GM21360 (cell line): Measurements from ENCODE around the gene KCNMB1.
"Not testable (repeated sequence)": the region's sequence is repeated elsewhere in the genome, so short reads cannot be mapped to it uniquely, and the experiment has no call there.

Experiments
- ATAC-seq: cut with Tn5 transposase; IDR thresholded peaks from one replicate; pipeline ENCODE4 v1.9.1; 2021; ENCODE audit warnings: mild to moderate bottlenecking, moderate library complexity; ENCODE audit not compliant: unreplicated experiment

The KCNMB1 gene

DNA sequence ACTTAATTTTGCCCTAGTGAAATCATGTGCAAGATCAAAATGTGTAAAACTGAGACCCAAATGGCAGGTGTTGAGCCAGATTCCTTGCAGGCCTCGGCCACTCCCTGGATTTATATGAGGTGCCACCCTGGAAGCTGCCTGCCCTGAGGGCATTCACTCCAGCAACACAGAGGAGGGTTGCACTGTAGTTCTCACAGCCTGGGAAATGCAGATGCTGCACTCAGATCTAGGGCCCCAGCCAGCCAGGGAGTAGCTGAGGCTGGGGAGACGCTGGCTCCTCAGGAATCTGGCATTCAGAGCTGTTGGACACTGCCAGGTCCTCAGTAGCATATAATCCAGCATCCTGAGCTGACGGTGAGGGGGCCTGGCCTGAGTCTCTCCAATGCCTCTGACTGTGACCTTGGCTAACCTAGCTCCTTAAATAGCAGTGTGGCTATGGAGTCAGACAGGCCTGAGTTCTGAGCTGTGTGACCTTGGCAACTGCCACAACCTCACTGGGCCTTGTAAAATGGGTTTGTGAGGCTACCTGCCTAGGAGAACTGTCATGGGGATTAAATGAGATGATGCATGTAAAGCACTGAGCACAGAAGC is 8.7 kb downstream of the KCNMB1 start:
- no peak for ATAC-seq

DNA sequence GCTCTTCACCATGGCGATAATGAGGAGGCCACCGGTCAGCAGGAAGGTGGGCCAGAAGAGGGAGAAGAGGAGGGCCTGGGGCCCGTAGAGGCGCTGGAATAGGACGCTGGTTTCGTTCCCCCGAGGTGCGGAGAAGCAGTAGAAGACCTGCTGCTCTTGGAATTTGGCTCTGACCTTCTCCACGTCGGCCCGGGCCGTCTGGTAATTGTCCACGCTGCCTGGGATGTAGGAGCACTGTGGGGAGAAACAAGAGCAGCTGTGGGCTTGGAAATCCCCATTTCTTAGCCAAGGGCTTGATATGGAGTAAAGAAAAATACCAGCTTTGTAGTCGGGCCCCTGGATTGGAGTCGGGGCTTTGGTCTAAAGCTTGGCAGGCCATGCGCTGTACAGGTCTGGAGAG is 10.4 kb downstream of the KCNMB1 start:
- no peak for ATAC-seq

DNA sequence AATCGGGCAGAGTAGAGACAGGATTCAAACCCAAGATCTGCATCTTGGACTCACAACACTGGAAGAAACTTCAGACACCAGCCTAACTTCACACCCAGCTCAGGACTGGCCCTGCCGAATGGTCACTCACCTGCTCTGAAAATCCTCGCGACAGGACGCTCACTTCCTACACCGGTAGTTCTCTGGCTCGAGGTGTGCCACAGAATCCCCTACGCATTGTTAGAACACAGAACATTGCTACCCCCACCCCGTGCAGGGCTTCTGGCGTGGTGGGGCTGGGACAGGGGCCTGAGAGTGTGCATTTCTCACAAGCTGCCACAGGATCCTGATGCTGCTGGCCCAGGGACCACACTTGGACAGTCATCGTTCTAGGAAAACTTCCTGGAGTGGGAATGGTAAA is 12.1 kb downstream of the KCNMB1 start:
- no peak for ATAC-seq

DNA sequence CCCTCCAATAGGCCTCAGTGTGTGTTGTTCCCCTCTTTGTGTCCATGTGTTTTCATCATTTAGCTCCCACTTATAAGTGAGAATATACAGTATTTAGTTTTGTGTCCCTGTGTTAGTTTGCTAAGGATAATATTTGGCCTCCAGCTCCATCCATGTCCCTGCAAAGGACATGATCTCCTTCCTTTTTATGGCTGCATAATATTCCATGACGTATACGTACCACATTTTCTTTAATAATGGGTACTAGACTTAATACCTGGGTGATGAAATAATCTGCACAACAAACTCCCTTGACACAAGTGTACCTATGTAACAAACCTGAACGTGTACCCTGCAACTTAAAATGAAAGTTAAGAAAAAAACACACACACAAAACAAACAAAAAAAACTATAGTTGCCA is 12.6 kb downstream of the KCNMB1 start:
- ATAC-seq, result not testable (repeated sequence)

DNA sequence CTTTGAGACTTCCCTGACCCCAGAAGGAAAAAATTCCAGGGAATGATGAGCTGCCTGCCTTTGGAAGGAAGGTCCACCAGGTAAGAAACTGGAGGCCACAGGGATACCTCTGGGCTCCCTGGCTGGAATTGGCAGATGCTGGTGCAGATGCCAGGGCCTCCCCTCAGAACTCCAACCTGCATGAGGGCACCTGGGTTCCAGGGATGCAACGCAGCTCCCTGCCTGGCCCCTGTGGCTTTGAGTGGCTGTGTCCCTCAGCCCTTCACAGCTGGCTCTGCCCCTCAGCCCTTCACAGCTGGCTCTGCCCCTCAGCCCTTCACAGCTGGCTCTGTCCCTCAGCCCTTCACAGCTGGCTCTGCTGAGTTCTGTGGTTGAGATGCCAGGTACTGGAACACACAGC is 13.9 kb downstream of the KCNMB1 start:
- ATAC-seq, result no peak

DNA sequence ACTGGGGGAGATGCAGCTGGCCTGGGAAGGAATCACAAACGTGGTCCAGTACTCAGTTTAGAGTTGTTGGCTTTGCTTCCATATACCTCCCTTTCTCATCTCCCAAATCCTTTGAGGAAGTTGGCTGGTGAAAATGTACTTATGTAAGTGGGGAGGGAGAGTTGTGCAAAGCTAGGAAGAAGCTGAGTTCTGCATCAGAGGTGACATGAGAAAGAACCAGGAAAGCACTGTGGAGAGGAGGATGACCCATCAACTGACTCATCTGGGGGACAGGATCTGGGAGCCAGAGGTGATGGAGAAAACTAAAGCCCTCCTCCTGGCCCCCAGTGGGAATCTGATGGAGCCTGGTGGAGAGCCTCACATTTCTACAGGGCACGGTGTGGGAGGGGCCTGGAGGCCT is 16.2 kb downstream of the KCNMB1 start:
- ATAC-seq, result no peak

DNA sequence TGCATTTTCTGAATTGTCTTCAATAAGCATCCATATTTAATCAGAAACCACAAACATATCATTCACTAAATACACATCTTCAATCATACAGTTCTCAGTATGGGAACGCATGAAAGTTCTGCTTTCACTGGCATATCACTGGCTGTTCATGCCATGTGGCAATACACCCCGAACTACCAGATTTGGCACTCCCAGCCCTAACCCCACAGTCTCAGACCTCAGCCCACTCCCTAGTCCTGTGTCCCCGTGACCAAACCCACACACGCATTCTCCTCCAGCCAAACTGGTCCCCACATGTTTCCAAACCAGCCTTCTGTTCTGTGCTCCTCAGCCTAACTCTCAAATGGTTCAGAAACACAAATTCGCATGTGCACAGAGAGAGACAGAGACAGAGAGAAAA is 20.6 kb downstream of the KCNMB1 start:
- ATAC-seq, result no peak

DNA sequence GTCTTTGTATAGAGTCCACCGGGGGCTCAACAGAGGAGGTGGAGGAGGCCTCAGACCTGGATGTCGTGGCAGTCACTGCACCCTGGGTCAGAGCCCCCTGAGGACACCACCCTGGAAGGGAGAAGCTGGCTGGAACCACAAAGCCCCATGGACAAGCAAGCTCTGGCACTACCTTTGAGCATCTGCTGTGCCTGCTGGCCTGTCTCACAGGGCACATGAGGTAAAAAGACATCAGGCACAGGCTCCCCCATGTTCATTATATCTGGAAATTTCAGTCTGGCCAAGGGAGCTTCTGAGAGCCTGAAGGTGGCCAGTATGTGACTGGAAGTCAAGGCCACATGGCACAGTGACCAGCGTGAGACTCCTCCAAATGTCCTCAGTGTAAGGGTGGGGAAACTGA is 22.9 kb downstream of the KCNMB1 start:
- no peak for ATAC-seq

DNA sequence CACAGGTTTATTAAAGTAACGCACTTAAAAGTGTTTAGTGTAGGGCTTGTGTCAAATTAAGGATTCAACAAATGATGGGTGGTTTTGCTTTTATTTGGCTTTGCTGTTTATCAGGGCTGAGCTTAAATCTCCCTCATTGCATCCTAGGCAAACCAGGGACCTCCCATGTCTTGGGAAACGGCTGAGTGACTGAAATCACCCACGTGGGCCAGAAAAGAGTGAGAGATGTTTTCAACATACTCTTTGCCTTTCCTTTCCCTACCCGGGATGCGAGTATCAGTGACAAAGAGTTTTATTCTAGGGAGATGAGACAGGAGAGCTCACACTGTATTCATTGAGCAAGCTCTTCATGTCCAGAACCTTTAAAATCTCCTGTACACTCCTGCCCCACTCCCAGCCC is 23.3 kb downstream of the KCNMB1 start:
- no peak for ATAC-seq

DNA sequence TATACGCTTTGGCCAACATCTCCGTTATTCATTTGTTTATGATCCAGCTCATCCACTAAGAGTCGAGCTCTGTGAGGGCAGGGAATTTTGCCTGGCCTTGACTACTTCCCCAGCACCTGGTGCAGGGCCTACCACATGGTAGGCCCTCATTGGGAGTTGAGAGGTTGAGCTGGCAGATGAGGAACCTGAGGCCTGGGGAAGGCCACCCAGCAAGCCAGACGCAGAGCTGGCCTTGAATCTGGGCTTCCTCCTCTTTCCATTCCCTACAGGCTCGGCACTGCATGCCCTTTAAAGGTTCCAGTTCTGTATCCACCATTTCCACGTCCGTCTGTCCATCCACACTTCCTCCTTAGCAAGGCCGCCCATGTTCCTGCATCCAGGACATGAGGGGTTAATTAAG is 24.2 kb downstream of the KCNMB1 start:
- no peak for ATAC-seq

DNA sequence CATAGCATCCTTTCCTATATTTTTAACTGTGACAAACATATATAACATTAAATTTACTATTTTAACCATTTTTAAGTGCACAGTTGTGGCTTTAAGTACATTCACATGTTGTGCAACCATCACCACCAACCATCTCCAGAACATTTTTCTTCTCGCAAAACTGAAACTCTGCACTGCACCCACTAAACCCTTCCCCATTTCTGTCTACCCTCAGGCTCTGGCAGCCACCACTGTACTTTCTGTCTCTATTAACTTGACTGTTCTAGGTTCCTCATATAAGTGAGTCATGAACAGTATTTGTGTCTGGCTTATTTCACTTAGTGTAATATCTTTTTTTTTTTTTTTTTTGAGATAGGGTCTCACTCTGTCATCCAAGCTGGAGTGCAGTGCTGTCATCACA is 25.5 kb downstream of the KCNMB1 start:
- ATAC-seq, result no peak

DNA sequence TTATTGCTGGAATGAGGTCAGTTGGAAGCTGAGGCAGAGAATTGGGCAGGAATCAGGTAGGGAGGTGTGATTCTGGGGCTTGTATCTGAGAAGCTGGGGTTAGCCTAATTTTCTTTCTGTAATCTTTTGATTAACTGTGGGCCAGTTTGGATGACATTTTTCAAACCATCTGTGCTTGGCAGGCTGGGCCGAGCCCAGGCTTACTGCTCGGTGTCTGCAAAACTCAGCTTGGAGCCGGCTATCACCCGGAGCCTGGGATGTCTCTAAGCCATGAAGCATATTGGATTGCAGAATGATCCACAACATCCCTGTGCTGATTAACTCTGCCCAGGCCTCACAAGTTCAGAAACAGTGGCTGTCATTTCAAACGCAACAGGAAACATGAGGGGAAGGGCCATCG is 26.5 kb downstream of the KCNMB1 start:
- no peak for ATAC-seq

DNA sequence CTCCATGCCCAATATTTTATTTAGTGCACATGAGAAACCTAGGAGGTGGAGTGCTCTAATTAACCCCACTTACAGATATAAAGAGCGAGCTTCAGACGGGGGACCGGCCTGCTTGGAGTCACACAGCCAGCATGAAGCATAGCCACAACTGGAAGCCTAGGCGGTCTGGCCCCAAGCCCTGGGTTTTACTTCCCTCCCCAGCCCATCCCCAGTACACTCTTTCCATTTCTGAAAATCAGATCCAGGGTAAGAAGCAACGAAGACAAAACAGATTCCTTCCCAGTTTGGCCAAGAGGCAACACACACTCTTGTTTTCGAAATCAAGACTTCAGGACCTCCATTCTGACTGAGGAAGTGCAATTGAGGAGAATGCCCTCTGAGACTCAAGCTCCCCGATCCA is 27.1 kb downstream of the KCNMB1 start:
- ATAC-seq, result no peak

DNA sequence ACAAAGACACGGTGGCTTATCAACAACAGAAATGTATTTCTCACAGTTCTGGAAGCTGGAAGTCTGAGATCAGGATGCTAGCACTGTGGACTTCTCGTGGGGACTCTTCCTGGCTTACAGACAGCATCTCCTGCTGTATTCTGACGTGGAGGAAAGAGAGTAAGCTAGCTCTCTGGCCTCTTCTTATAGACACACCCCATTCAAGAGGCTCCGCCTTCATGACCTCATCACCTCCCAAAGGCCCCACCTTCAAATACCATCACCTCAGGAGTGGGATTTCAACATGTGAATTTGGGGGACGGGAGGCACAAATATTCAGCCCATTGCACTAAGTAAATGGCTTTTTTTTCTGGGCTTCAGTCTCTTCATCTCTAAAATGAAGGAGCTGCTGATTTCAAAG is 27.6 kb downstream of the KCNMB1 start:
- no peak for ATAC-seq

DNA sequence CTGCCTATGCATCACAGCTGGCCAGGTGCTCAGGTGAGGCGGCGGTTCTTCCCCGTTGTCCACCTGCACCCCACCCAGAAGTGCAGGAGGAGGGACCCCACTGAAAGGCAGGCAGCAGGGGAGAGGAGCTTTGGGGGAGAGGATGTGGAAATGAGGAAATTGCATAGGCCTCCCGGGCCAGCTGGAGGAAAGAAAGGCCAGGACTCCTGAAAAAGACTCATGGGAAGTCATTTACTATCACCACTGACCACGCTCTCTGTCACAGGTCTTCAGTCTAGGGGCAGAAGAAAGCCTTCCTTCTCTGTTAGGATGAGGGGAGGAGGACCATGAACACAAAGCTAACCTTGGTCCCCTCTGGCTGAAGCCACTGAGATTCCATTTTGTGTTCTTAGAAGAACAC is 28.1 kb downstream of the KCNMB1 start:
- ATAC-seq, result no peak

DNA sequence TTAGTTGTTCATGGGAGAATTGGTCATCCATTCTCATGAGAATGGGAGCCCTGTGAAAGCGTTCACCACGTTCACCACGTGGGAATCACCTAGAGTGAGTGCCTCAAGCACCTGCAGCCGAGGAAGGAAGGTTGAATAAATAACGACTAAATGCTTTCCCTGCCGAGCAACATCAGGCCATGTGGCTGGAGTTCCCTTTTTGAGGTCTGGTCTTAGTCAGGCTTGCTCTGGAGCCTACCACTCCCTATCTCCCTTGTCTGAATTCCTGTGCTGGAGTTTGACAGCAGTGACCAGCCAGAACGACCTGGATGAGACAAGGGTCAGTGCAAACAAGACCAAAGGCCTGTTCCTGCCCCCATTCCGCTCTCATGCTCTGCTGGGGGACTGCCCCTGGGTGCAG is 28.5 kb downstream of the KCNMB1 start:
- no peak for ATAC-seq

DNA sequence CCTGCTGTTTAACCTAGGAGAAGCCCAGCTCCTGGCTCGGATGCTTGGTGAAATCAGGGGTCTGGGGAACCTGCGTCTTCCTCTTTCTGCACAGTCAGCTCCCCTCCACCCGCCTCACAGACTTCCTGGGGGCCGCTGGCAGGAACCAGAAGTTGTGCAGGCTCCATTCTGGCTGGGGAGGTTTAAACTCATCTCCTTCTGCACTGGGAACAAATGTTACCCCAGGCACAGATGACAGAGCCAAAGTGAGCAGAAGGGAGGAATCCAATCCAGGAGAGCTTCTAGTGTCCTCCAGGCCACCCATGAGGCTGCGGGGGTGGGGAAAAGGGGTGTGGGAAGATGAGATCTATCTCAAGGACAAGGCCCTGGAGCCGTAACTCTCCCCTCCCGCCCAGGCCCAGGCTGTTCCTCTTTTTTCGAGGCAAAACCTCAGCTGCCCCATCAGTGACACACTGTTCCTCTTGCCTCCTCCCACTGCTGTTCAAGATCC is 31.2 kb downstream of the KCNMB1 start:
- no peak for ATAC-seq

DNA sequence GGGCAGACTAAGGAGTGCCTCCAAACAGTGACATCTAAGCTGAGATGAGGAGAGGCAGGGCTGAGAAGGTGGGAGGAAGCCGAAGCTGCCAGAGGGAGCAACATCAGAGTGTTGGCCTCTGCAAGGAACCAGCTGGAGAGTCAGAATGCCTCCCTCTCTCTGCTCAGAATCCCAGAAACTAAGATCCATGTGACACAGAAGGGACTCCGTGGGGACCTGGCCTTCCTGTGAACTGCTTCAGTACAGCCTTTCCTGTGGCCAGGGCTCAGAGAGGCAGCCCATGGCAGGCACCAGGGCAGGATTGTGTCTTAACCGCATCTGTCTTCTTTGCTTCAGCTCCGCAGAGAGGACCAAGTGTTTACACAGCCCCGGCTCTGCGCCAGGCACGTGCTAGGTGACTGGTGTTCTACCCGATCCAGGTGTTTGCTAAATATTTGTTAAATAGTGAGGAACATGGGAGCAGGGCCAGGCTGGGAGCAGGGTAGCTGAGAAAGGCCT is 33.5 kb downstream of the KCNMB1 start:
- no peak for ATAC-seq

DNA sequence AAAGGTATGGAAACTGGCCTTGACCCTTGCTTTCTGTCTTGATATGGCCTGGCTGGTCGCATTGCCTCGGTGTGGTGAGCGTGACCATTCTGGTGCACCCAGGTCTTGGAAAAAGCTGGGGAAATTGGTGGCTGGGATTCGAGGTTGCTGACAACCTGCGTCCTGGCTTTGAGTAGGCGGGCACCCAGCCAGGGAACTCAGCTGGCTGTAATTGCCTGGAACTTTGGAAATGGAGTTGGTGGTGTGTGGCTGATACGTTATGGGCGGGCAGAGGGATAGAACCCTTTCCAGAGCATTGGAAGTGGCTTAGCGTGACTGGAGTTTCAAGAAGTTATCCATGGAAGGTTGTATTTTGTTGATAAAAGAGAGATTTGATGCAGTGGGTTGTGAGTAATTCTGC is 35.2 kb downstream of the KCNMB1 start:
- no peak for ATAC-seq

DNA sequence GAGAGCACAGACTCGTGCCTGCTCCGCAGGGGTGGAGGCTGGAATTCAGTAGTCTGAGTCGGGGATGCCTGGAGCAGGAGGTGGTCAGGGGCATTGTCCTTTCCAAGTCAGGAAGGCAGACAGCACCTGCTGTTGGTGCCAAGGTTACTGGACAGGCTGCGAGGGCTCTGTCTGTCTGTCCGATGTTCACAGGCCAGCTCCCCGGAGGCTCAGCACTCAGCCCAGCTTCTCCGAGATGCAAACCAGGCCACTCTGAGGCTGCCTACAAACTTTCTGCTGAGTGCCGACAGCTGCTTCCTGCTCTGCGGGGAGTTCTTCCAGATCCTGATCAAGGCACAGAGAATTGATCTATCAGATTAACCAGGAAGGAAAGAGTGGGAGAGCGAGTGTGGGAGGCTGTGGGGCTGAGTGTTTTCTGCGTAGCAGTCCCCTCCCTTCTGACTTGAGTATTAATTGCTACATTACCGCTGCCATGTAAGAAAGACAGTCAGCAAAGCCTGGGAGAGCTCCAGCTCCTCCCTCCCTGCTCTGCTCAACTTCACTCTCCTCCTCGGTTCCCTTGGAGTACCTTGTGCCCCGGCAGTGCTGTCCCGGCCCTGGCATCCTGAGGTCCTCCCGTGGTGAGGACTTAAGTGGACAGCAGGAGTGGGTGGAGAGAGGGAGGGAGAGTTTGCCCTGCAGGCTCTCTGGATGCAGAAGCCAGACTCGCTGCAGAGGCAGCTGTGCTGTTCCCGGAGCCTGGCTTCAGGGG is 36.0 kb downstream of the KCNMB1 start:
- no peak for ATAC-seq

DNA sequence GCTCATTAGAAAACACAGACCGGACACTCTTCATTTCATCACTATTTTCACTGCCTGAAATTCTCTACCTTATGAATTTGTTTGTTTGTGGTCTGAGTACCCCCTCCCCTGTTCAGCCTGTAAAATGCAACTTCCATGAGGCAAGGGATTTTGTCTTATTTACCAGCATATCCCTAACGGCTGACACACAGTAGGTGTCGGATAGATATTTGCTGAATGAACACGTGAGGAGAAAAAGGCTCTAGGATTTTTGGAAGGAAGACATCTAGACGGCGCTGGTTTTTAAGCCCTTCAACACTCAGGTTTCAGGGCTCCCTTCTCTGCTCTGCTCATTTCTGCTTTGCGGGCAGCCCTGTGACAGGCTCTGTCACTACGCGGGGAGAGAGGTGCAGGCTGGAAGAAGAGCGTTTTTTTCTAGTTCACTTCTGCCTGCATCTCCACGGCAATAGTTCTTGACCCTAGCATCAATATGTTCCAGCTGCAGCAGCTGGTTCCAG is 41.0 kb downstream of the KCNMB1 start:
- ATAC-seq, result no peak

DNA sequence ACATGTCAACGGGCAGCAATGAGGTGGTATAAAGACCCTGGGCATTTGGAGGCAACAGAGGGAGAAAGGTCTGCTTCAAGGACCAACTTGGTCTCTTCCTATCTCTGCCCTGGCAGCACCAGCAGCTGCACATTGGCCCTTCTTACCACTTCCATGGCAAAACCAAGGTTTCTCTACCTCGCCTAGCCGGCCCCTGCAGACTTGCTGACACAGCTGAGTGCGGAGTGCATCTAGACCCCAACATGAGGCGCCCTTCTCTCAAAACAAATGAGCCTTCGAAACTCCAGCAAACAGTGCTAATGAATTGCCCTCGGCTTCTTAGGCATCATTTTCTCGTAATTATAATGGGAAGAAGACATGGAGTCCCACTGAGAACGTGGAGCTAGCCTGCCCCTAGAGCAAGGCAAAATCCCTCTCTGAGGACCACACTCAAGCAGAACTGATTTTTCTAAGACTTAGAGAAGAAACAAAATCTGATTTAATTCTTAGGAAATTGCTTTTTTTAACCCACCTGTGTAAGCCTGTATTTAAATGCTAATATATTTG is 42.1 kb downstream of the KCNMB1 start:
- ATAC-seq, result no peak
